WERI-Rb-1 (cell line): ENCODE measurements around the gene NDUFV1.

Experiments
- DNase-seq: peaks from one replicate; pipeline ENCODE4 v3.0.0-alpha.2; 2020
- H3K27ac ChIP-seq: fragments of 250-450 bp; sonication (Bioruptor Pico); 2 replicates; pipeline ENCODE4 v1.5.1; 2020; ENCODE audit warnings: mild to moderate bottlenecking, moderate library complexity
- H3K27me3 ChIP-seq: fragments of 250-450 bp; sonication (Bioruptor Pico); 2 replicates; pipeline ENCODE4 v1.5.1; 2021; ENCODE audit warnings: mild to moderate bottlenecking, low read depth, moderate library complexity; ENCODE audit not compliant: insufficient read depth, severe bottlenecking
- H3K36me3 ChIP-seq: fragments of 250-450 bp; sonication (Bioruptor Pico); 2 replicates; pipeline ENCODE4 v1.5.1; 2020; ENCODE audit warnings: mild to moderate bottlenecking, moderate library complexity
- H3K4me3 ChIP-seq: 2 replicates; pipeline ENCODE4 v1.5.1; 2011; ENCODE audit warnings: low read depth, mild to moderate bottlenecking, control low read depth, low read length
- H3K9me3 ChIP-seq: fragments of 250-450 bp; sonication (Bioruptor Pico); 2 replicates; pipeline ENCODE4 v1.5.1; 2021; ENCODE audit warnings: mild to moderate bottlenecking, moderate library complexity; ENCODE audit not compliant: severe bottlenecking
- CTCF ChIP-seq: IDR thresholded peaks from 2 replicates; pipeline ENCODE4 v1.5.1; 2011; ENCODE audit warnings: low read depth, mild to moderate bottlenecking, control low read depth, inconsistent platforms, low read length

NDUFV1 gene

GRCh38 chr11:67613313-67613959, 6.7 kb downstream of the NDUFV1 start:
- no peak for TF ChIP-seq CTCF
- Histone ChIP-seq H3K9me3 (no peaks in the 10 kb centered on the region), H3K27me3 (no peaks in the 10 kb centered on the region), H3K36me3 (peaks cover 44% of the 10 kb centered on the region), H3K27ac (no peak overlapping the region), H3K4me3 (no peak overlapping the region)
- no peak for DNase-seq

- peaks cover 37% of the 10 kb centered on the region for H3K36me3 ChIP-seq
- H3K9me3 ChIP-seq, result no peaks in the 10 kb centered on the region
- peak; percentile 83 for TF ChIP-seq CTCF
- peak; percentile 77 for DNase-seq
- no peak overlapping the region for H3K4me3 ChIP-seq
- H3K27ac ChIP-seq, result peak overlapping the region; percentile 31; the same call in 1 of the 2 replicates
- H3K27me3 ChIP-seq, result no peaks in the 10 kb centered on the region
Measured at GRCh38 chr11:67613960-67614715, 7.4 kb downstream of the NDUFV1 start.

- no peaks in the 10 kb centered on the region for H3K9me3 ChIP-seq
- peak; percentile 89 for TF ChIP-seq CTCF
- H3K36me3 ChIP-seq, result peaks cover 32% of the 10 kb centered on the region
- no peak overlapping the region for H3K27ac ChIP-seq
- DNase-seq, result peak; percentile 66
- H3K27me3 ChIP-seq, result no peaks in the 10 kb centered on the region
- no peak overlapping the region for H3K4me3 ChIP-seq
Measured at GRCh38 chr11:67614730-67615714, 8.3 kb downstream of the NDUFV1 start.

GRCh38 chr11:67615728-67616430, 9.1 kb downstream of the NDUFV1 start:
- Histone ChIP-seq H3K27me3 (no peaks in the 10 kb centered on the region), H3K36me3 (peaks cover 23% of the 10 kb centered on the region), H3K9me3 (no peaks in the 10 kb centered on the region), H3K4me3 (no peak overlapping the region), H3K27ac (no peak overlapping the region)
- DNase-seq, result no peak
- TF ChIP-seq CTCF, result no peak
